GM21526 (cell line): Measurements from ENCODE around the gene ARHGEF4.

ENCODE experiments used
- ATAC-seq: cut with Tn5 transposase; IDR thresholded peaks from one replicate; pipeline ENCODE4 v1.9.1; 2021; ENCODE audit warnings: moderate library complexity; ENCODE audit not compliant: unreplicated experiment, low FRiP score

The ARHGEF4 gene

GRCh38 chr2:131044075-131044756 lies 207.5 kb downstream of the ARHGEF4 start:
- ATAC-seq = no peak

DNA sequence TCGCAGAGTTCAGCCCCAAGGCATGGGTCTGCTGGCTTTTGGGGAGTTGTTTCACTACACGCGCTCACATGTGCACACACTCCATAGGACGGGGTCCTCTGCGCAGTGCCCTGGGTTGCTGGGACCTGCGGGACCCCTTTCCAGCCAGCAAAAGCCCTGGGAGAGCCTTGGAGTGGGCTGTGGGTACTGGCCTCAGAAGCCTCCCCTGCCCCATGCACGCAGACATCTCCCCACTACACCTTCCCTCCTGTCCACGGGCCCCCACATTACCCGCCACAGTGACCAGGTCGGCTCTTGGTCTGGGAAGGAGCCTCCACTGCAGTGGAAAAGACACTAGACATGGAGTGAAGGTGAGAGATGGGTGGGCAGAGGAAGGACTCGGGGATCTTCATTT lies 208.0 kb downstream of the ARHGEF4 start:
- ATAC-seq = no peak

DNA sequence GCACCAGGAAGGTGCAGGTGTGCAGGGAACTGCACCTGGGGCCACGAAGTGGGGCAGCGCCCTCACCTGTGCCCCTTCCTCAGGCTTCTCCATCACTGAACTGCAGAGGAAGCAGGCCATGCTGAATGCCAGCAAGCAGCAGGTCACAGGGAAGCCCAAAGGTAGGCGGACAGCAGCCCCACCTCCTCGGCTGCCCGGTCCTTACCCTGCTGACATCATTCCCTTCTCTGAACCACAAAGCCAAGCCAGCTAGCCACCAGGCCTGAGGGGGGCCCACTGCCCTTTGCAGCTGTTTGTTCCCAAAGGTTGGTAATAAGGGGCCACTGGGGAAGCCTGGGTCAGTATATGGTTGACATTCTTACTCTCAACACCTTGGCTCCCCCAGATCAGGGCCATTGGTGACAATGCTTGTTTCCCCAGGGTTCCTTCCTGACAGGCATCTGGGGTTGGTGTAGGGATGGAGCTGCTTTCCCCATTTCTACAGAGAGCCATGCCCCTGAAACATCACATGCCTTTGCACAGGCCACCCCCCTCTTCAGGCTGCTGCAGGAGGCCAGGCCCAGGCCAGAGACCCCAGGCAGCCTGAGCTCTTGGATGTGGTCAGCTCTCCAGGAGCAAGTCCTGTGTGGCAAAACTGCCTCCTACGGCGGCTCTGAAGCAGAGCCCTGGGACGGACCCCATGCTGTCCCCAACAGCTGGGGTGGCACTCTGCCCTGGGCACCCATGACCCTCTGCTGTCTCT lies 208.7 kb downstream of the ARHGEF4 start:
- no peak for ATAC-seq

- ATAC-seq = no peak
These were observed 209.6 kb downstream of the ARHGEF4 start for GRCh38 chr2:131046028-131046917.

- ATAC-seq = no peak
These were observed 210.4 kb downstream of the ARHGEF4 start for GRCh38 chr2:131046918-131047652.

DNA sequence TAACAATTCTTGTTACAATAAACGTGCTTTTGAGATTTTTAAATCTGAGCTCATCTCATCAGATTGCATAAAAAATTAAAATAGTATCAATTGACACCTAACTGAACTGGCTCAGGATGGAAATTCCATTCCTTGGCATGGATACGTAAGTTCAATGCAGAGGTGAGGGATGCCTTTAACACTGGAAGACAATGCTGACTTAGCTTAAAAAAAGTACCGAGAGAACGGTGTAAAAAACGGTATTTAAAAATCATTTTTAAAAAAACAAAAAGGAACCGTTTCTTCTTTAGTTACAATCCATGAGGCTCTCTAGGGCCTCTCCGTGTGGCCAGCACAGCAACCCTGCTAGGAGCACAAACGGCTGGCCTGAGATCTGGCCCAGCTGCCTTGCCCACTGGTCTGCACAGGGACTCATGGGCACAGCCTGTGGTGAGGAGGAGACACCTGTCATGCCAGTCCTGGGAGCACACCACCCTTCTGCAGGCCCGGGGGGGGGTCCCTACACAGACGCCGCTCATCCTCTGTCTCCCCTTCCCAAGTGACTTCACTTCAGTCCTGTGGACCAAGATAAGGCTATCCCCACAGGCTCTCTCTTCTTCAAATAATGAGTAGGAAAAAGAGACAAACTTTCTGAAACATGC lies 211.3 kb downstream of the ARHGEF4 start:
- ATAC-seq = no peak

DNA sequence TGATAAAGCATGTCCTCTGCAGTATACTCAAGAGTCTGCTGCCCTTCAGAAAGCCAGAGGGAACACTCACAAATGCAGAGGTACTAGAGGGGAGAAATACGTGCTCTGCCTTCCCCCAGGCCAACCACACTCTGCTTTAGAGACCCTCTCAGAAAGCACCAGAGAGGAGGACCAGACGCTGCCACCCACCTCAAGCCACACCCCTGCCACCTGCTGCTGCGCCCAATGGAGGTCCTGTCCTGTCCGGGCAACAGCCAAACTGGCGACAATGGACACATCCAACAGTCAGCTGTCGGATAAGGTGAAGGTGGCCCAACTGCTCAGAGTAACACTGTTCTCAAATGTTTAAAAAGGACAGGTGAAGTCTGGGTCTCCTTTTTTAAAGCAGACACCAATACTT lies 211.9 kb downstream of the ARHGEF4 start:
- no peak for ATAC-seq

DNA sequence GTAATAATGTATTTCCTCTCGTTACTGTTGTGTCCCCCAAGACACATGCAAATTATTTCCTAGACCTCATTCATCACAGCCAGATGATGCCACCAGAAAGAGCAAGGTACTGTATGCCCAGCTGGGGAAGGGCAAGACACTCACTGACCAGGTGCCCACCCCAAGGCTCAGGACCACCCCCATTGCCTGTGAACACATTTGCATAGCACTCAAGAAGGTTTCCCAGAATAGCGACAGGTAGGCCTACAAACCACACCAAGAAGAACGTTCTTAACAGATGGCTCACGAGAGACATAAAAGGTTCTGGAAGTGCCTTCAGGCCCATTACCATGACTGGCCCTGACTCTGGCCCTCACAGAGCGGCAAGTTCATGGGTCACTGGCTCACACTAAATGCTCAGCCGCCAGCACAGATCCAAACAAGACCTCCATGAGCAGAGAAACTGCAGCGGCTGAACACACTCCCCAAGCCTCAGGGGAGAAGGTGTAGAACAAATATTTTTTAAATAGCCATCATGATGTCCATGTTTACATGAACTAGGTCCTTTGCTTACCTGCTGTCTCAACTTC lies 212.5 kb downstream of the ARHGEF4 start:
- ATAC-seq = no peak

DNA sequence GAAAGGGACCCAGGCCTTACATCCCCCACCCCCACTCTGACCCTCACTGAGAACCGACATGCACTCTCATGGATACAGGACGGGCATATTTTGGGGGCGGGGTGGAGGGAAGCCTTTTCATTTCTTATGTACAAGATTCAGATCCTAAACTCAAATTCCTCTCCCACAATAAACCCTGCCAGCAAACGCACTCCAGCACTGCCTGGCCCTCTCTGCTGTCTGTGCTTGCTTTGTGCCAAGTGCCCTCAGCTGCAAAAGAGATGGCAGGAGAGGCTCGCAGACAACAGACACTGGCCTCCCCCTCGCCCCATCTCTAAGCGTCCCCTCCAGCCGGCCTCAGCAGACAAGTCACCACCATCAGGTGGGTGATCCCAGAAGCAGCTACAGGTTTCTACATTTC lies 214.2 kb downstream of the ARHGEF4 start:
- no peak for ATAC-seq

- no peak for ATAC-seq
These were observed 216.1 kb downstream of the ARHGEF4 start for GRCh38 chr2:131052741-131053263.

DNA sequence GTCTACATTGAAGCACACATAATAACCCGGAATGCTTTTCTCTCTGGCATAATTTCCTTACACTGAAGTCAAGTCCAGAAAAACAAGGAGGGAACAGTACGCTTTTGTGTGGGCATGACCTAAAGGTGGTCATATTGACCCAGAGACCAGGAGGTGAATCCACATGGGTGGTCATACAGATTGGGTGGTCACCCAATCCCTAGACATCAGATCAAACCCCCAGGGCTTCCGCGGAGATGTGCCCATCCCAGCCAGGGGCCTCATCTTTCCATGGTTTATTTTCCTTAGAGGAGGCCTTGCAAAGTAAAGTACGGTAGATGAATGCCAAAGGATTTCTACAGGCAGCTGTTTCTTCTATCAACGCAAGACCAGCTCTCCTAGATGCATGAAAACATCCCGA lies 217.8 kb downstream of the ARHGEF4 start:
- no peak for ATAC-seq

DNA sequence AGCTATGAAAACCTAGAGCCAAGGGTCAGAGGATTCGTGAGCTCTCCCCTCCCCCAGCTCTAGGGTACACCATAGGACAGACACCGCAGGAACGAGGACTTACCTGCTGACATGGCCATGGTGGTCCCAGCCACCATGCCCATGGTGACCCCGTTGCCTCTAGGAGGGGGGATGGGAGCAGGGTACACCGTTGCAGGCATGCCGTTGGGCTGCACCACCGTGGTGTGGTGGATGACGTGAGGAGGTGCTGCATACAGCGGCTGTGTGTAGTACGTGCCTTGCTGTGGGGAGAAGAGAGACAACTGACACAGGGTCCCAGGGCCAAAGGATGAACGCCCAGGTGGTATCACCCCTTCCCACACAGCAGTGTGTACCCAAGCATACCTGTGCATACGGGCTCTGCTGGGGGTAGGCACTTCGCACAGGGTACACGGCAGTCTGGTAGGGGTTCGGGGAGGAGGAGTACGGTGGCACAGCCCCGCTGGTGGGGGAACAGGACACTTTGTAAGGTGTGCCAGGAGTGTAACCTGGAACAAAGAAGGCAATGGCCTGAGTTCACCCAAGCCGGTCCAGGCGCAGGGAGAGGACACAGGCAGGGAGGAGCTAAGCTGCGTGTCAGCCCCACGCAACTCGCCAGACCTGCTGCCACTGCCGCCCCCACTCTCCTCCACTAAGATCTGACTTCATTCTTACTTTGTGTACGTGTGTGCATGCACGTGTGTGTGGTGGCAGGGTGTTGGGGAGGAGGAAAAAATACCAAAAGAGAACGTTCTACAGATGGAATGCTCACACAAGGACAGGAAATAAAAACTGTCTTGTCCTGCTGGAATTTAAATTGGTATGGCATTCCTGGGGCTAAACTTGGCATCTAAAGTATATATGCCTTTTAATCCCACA lies 218.7 kb downstream of the ARHGEF4 start:
- no peak for ATAC-seq

DNA sequence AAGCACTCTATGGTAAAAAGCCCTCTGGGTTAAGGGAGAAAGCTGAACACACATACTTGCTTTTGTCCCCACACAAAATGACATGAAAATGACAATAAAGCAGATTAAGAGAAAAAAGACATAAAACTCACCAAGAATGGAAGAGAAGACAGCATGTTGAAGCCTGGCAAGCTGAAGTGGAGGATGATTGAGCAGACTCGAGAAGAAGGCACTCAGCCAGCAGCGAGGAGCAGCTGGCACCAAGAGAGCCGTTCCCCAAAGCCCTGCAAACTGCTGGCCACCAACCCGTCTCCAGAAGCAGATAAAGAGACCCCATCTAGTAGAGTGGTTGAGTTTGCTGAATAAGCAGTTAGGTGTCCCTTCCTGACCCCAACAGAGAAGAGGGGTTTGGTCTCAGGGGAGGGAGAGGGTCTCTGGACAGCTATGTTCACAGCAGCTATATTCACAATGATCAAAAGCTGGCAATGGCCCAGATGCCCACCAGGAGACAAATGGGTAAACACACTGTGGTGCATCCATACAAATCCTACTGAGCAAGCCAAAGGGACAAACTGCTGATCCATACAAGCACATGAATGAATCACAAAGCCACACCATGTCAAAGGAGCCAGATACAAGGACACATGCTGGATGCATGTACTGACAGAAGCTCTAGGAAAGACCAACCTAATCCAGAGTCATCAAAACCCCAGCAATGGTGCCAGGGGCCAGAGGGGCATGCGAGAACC lies 219.7 kb downstream of the ARHGEF4 start:
- no peak for ATAC-seq

GRCh38 chr2:131056932-131057287 lies 220.2 kb downstream of the ARHGEF4 start:
- no peak for ATAC-seq

DNA sequence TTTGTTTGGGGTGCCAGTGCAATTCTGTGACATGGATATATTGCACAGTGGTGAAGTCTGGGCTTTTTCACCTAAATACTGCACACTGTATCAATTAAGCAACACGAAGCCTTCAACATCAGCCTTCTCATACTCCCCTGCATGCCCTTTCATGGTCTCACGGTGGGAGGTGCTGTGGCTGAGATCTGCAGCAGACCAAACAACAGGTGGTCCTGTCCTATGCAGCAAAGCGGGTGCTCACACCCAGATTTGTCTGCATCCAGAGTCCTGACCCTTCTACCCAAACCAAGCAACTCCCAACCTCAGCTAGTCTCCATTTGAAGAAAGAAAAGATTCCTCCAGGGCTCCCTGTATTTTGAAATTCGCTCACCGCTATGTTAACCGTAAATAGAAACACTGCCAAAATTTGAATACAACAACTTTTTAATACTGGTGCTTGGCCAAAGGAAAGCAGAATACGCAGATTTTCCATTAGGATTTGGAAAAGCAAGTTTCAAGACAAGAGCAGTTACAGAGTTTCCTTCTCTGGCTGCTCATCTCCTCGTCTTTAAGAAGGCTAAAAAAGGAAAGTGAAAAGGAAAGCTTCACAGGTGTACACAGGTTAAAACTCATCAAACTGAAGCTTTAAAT lies 221.6 kb downstream of the ARHGEF4 start:
- ATAC-seq = no peak

- ATAC-seq = no peak
These were observed 222.2 kb downstream of the ARHGEF4 start for GRCh38 chr2:131058920-131059319.

- no peak for ATAC-seq
These were observed 227.0 kb downstream of the ARHGEF4 start for GRCh38 chr2:131063501-131064283.
